Erythroblast (primary cell): ENCODE measurements around the gene CSF1R.

Source experiments
- GATA1 ChIP-seq: IDR thresholded peaks from 2 replicates; pipeline ENCODE4 v1.6.1; 2011; ENCODE audit warnings: low read depth, mild to moderate bottlenecking, control low read depth, low read length, moderate library complexity
- POLR2A ChIP-seq: IDR thresholded peaks from 2 replicates; pipeline ENCODE4 v1.6.1; 2011; ENCODE audit warnings: mild to moderate bottlenecking, low read length

DNA sequence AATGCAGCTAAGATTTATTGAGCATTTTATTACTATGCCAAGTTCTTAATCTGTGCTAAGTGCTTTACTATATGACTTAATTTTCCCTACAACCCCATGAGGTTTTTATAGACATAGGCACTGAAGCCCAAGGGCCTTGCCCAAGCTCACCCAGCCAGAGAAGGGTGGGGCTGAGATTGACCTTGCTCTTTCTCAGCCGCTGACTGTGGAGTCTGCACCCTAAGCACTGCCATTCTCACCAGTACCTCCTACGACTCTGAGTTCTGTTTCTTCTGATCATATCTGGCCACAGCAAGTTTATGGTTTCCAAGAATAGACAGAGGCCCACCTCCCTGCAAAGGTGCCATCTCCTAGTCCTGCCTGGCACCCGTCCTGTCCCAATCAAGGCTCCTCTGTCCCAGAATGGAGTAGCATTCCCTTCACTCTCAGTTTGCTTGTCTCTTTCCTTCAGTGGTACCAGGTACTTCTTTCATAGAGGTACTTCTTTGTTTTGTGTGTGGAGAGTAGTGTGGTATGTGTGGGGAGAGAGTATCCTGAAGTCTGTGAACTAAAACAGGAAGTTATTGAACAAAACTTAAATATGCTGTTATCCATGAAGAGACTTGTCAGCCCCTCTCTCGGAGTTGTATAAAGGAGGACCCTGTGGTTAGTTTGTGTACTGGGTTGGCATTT is 42.6 kb downstream of the CSF1R start:
- no peak for TF ChIP-seq POLR2A
- TF ChIP-seq GATA1 = no peak
